Measurements from ENCODE around the gene ABCF3. TPM values are rescaled to one million over a fixed set of nuclear protein-coding genes. Genes with fewer than 3 reads are reported as not detected.

Gene ABCF3
- total RNA-seq, 4 donors from 2014 or later, result 51.6 to 96.9 (median 64.0) TPM

DNA sequence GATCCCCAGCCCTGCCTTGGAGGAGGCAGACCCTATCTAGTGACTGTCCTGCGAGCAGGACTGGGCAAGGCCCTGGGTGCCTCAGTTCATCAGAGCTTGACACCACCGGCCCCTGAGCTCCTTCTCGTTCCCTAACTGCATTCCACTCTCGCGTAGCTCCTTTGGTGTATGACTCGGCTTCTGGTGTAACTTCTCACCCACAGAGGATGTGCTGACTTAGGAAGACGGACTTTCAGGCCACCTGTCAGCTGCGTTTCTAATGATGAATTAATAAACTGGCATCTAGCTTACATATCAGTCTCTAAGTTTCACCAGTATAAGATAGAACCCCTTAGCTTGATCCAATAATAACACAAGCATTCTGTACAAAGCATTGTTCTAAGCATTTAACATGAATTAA is 17.5 kb downstream of the ABCF3 start:
- Histone ChIP-seq H3K9me3 (no peaks in the 10 kb centered on the region), H3K27ac (no peak overlapping the region), H3K4me3 (no peak overlapping the region), H3K36me3 (no peaks in the 10 kb centered on the region), H3K4me1 (no peaks in the 10 kb centered on the region), H3K27me3 (peaks cover 0 to 15% of the 10 kb centered on the region in 2 donors)
- no peak for DNase-seq (ENCODE audit: low spot score in 2 of 2)
- no peak for TF ChIP-seq EP300 (IDR thresholded peaks at IDR 0.05)
- TF ChIP-seq, protein P1, sequence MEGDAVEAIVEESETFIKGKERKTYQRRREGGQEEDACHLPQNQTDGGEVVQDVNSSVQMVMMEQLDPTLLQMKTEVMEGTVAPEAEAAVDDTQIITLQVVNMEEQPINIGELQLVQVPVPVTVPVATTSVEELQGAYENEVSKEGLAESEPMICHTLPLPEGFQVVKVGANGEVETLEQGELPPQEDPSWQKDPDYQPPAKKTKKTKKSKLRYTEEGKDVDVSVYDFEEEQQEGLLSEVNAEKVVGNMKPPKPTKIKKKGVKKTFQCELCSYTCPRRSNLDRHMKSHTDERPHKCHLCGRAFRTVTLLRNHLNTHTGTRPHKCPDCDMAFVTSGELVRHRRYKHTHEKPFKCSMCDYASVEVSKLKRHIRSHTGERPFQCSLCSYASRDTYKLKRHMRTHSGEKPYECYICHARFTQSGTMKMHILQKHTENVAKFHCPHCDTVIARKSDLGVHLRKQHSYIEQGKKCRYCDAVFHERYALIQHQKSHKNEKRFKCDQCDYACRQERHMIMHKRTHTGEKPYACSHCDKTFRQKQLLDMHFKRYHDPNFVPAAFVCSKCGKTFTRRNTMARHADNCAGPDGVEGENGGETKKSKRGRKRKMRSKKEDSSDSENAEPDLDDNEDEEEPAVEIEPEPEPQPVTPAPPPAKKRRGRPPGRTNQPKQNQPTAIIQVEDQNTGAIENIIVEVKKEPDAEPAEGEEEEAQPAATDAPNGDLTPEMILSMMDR (IDR thresholded peaks at IDR 0.05), result no peak
- WGBS, 2 donors, result 80 to 82% methylated on average over 8 of the region's 8 CpGs

DNA sequence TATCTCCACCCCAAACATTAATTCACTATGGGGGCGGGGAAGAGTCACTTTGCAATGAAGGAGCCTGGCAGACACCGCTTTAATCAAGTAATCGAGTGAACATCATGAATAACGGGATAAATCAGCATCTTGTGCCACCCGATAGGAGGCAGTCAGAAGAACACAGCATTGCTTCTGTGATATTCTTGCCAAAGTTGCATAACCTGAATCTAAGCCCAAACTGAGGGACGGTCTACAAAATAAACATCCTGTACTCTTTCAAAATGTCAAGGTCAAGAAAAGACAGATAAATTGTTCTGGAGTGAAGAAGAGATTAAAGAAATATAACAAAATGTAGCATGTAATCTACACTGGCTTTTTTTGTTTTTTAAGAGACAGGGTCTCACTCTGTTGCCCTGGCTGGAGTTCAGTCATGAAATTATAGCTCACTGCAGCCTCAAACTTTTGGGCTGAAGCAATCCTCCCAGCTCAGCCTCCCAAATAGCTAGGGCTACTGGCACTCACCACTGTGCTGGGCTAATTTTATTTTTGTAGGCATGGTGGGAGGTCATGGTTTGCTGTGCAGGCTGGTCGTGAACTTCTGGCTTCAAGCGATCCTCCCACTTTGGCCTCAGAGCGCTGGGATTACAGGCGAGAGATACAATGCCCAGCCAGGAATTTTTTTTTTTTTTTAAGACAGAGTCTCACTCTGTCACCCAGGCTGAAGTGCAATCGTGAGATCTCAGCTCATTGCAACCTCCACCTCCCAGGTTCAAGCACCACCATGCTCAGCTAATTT is 23.3 kb downstream of the ABCF3 start:
- TF ChIP-seq EP300 (IDR thresholded peaks at IDR 0.05), result no peak
- no peak for TF ChIP-seq POLR2A (IDR thresholded peaks at IDR 0.05)
- TF ChIP-seq, protein P1 (IDR thresholded peaks at IDR 0.05), result no peak
- 54 to 62% methylated on average over 11 of the region's 11 CpGs for WGBS, 2 donors

DNA sequence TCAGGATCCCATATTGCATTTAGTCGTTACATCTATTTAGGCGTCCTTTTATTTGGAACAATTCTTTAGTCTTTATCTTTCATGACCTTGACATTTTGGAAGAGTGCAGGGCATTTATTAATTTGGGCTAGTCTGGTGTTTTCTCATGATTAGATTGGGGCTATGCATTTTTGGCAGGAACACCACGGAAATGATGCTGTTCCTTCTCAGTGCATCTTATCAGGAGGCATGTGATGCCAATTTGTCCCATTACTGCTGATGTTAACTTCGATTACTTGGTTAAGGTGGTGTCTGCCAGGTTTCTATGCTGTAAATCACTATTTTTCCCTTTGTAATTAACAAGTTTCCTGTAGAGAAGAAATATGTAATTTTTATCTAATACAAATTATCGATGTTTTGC is 25.3 kb downstream of the ABCF3 start:
- H3K36me3 ChIP-seq, result no peaks in the 10 kb centered on the region
- no peak overlapping the region for H3K27ac ChIP-seq
- WGBS, 2 donors, result 76 to 80% methylated on average over 5 of the region's 5 CpGs
- H3K27me3 ChIP-seq, result peaks cover 0 to 9% of the 10 kb centered on the region in 2 donors
- H3K4me1 ChIP-seq, result no peaks in the 10 kb centered on the region
- DNase-seq (ENCODE audit: low spot score in 2 of 2), result no peak
- no peak overlapping the region for H3K4me3 ChIP-seq
- TF ChIP-seq, protein P1 (IDR thresholded peaks at IDR 0.05), result no peak
- TF ChIP-seq EP300 (IDR thresholded peaks at IDR 0.05) (no peak), POLR2A (IDR thresholded peaks at IDR 0.05) (no peak)
- H3K9me3 ChIP-seq, result no peaks in the 10 kb centered on the region

More for the DNA sequence above, 23.3 kb downstream of the ABCF3 start:
- no peaks in the 10 kb centered on the region for H3K36me3 ChIP-seq
- no peaks in the 10 kb centered on the region for H3K4me1 ChIP-seq
- no peak overlapping the region for H3K27ac ChIP-seq
- no peak for DNase-seq (ENCODE audit: low spot score in 2 of 2)
- peaks cover 0 to 15% of the 10 kb centered on the region in 2 donors for H3K27me3 ChIP-seq
- no peak overlapping the region for H3K4me3 ChIP-seq
- H3K9me3 ChIP-seq, result no peaks in the 10 kb centered on the region

DNA sequence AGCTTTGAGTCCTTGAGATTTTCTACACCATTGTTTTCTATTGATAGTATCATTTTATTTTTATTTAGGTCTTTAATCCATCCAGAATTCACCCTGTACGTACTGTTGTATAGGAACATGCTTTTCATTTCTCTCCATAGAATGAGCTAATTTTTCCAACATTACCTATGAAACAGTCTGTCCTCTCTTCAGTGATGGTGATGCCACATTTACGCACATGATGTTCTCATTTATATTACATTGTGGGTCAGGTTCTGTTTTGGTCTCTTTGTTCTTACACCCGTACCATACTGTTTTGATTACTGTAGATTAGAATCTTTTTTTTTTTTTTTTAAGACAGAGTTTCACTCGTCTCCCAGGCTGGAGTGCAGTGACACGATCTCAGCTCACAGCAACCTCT is 25.7 kb downstream of the ABCF3 start:
- WGBS, 2 donors, result 74 to 76% methylated on average over 5 of the region's 5 CpGs
- Histone ChIP-seq H3K36me3 (no peaks in the 10 kb centered on the region), H3K4me1 (no peaks in the 10 kb centered on the region), H3K4me3 (no peak overlapping the region), H3K27ac (no peak overlapping the region), H3K9me3 (no peaks in the 10 kb centered on the region), H3K27me3 (peaks cover 0 to 5% of the 10 kb centered on the region in 2 donors)
- no peak for DNase-seq (ENCODE audit: low spot score in 2 of 2)
- TF ChIP-seq EP300 (IDR thresholded peaks at IDR 0.05), result no peak

DNA sequence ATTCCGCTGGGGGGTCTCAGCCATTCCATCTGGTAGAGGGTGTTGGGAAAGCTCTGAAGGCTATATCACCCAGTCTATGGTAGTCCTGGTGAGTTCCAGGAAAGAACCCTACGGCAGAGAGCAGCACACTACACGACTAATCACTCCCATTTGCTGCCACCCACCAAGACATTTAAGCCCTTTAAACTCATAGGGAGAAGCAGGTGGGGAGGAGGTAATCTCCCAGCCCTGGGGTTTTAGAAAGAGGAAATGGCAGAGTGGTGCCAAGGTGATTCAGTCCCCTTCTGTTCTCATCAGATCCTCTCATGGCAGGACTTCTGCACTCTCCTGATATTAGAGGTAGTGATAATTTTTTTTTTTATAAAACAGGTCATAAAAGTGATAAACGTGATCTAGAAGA is 32.8 kb downstream of the ABCF3 start:
- no peak overlapping the region for H3K27ac ChIP-seq
- no peaks in the 10 kb centered on the region for H3K4me1 ChIP-seq
- H3K36me3 ChIP-seq, result no peaks in the 10 kb centered on the region
- H3K9me3 ChIP-seq, result no peaks in the 10 kb centered on the region
- TF ChIP-seq EP300 (IDR thresholded peaks at IDR 0.05) (no peak), POLR2A (IDR thresholded peaks at IDR 0.05) (no peak)
- TF ChIP-seq, protein P1 (IDR thresholded peaks at IDR 0.05), result no peak
- H3K27me3 ChIP-seq, result peaks cover 0 to 14% of the 10 kb centered on the region in 2 donors
- no peak overlapping the region for H3K4me3 ChIP-seq
- WGBS, 2 donors, result 39 to 58% methylated on average over 4 of the region's 4 CpGs
- no peak for DNase-seq (ENCODE audit: low spot score in 2 of 2)
